Activated naive CD4-positive, alpha-beta T cell treated with Interleukin-2 at 50 U/mL for 16 hours (primary cell): ENCODE data around the gene INSYN2A.

Experiments used
- DNase-seq: peaks from one replicate; pipeline ENCODE4 v3.0.0-alpha.2; 2020

INSYN2A gene

DNA sequence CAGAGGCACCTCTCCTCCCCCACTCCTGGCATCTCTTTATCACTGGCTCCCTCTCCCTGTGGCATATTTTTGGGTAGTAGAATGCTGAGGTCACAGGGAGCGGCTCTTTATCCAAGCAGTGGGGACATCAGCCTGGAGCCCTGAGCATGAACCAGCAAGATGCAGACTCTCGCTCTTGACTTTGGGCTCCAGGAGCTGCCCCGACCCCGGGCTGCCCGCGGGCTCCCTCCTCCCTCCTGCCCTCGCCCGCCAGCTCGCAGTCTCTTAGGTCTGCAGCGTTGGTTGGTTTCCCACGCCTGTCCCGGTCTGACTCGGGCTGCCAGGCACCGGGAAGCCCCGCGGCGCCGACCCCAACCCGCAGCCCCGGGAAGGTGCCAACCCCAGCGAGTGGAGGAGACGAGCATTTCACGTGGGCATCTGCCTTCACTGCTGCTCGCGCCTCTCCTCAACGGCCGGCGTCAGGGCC is 1.3 kb downstream of the INSYN2A start:
- DNase-seq, result no peak

DNA sequence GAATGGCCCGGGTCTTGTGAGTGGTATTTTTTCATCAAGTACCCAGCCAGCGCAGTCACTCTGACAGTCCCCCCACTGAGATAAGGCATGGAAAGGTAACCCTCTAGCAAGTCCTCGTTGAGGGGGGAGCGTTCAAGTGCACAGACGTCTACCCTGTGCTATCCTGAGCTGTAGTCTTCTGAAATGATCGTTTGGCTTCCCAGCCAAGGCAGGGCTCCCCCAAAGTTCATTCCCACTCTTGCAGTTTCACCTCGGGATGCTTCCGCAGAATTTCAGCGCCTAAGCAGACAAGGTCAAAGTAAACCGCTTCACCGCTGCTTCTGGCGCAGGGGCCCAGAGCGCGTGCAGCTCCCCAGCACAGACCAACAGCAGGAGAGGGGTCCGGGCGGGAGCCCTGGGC is 1.8 kb downstream of the INSYN2A start:
- DNase-seq, result no peak

DNA sequence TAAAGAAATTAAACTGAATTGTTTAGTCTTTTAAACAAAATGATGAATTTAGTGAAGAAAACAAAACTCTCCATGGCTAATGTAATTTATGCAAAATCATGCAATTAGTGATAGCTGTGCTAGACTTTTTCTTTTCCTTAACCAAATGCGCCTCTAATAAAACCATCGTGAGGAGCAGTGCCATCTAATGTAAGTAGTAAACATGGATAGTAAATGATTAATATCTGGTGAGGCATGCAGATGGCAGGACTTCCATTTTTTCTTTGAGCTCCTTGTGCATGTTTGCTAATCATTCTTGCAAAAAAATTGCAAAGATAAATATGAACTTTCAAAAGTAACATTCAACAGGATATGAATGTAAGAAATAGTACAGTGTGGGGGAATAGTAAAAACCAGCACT is 2.3 kb downstream of the INSYN2A start:
- DNase-seq, result no peak

DNA sequence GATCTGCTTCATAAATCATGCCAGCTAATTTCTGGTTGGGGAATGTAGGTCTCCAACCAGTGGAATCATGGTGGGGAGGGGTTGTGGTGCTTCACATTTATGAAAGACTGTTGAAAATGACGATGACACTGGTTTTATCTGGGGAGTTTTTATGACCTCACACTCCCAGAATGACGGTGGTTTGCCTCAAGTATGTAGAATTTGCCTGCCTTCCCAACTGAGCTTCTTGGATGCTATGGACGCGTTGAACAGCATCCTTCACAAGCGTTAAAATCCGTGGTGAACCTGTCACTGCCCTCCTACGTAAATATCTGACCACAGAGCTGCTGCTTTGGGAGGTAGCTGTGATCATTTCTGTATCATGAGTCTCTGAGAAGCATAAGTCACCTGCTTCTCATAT is 3.3 kb downstream of the INSYN2A start:
- DNase-seq, result no peak

DNA sequence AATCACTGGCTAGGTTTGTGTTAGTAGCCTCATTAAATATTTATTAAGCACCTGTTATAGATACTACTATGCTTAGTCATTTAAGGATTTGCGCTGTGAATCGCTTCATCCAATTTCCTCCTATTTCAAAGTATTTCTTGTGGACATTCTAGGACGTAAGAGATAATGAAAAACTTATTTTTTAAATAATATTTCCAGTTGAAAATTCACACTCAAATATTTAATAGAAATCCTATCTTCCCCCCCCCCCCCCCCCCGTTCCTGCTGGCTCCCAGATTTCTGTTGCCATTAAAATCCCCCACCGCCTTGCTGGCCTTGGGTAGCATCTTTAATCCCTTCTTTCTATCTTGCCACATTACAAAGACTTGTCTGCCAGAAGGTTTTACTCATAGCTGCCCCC is 6.0 kb downstream of the INSYN2A start:
- DNase-seq, result no peak

DNA sequence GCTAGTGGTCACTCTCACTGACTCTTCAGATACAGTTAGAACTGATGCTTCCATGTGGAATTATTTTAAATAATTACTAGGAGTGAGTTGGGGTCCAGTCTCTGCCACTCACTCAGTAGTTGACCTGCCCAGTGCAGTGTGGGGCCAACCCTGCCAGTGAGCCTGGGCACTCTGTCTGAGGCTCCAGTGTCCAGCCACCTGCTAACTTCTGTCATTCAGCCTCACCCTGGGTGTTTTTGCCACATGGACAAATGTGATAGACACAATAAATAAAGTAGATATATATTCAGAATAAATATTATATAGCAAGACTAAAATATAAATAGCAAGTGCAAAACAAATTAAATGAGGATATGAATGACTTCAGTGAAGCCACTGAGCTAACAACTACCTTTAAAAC is 7.2 kb downstream of the INSYN2A start:
- DNase-seq, result no peak

DNA sequence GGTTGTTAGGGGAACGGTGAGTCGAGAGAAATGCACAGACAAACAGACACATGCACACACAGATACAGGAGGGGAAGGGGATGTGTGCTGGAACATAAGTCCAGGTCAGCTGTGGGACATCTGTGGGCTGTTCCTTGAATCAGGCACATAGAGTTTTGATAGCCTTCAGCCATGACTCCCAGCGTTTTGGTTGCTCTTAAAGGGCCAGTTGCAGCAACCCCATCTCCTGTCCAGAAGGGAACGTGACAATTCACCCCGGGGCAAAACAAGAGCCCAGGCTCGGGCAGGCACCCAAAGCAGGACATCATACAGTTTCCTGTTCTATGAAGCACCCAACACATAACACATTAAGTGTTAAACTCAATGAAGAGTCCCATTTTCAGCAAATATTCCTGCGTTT is 9.6 kb downstream of the INSYN2A start:
- DNase-seq, result no peak

DNA sequence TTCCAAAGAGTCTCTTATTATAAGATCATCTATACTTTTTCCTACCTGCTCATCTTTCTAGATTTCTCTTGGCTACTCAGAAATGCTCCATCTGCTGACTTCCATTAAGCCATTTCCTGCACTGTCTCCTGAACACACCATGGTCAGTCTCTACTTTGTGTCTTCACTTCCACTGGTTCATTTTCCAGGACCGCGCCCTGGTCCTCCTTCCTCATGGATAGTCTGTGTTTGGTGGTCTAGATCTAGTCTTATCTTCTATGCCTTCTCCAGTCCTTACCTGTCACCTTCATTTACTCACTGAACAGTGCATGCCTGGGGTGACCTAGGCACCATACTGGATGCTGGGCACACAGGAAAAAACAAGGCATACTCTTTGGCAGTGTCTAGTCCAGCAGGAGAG is 11.8 kb downstream of the INSYN2A start:
- no peak for DNase-seq

DNA sequence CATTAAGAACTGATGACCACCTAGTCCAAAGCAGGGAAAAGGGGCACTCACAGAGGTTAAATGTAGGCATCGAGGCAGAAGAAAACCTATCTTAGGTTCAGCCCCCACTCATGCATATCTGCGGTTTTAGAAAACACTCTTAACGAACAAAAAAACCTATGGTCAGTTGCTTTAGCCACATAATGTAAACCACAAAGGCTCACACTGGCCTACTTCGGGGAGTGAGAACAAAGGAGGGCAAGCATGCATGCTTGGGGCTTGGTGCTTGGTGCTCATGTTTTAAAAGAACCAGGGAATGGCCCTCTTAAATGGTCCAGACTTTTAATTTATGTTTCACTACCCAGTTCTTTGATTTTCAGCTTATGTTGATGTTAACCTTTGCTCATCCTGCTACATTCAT is 14.2 kb downstream of the INSYN2A start:
- DNase-seq, result no peak

DNA sequence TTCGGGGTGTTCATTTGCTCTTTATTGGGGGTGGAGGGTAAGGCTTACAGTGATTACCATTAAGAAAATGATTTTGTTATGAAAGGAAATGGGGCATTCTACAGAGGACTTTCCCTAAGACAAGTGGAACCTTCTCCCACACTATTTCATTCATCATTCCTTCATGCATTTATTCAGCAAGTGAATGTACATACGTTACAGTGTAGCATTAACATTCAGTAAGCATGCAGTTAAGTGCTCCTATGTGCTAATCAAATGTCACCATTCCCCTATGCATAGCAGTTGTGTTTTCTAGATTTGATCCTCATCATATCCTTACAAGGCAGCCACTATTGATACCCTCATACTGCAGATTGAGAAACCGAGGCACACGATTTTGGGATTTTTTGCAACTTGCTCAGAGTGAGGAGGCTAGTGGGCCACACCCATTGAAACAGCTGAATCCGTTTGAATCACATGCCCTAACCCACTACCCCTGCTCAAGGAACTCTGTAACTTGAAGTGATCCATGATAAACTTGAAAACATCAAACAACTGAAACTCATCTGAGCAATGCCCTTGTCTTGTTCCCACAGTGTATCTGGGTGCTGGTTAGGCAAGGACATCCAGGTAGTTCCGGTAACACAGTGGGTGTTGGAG is 16.7 kb downstream of the INSYN2A start:
- DNase-seq, result no peak

DNA sequence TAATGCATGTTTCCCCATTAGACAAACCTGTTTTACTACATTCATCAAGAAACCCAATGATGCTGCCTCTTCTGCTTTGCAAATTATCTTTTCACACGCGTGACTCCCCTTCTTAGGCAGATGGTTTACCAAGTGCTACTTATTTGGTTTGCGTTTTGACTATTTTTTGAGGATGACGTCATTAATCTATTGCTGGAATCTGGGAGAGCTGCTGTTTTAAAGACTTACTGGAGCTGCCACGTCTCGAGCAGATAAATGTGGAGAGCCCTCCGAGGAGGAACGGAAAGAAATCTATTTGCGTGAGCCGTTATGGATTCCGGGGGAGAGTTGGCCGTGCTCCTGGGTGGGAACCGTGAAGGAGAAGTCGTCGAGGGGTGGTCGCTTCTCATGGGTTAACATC is 19.7 kb downstream of the INSYN2A start:
- no peak for DNase-seq

DNA sequence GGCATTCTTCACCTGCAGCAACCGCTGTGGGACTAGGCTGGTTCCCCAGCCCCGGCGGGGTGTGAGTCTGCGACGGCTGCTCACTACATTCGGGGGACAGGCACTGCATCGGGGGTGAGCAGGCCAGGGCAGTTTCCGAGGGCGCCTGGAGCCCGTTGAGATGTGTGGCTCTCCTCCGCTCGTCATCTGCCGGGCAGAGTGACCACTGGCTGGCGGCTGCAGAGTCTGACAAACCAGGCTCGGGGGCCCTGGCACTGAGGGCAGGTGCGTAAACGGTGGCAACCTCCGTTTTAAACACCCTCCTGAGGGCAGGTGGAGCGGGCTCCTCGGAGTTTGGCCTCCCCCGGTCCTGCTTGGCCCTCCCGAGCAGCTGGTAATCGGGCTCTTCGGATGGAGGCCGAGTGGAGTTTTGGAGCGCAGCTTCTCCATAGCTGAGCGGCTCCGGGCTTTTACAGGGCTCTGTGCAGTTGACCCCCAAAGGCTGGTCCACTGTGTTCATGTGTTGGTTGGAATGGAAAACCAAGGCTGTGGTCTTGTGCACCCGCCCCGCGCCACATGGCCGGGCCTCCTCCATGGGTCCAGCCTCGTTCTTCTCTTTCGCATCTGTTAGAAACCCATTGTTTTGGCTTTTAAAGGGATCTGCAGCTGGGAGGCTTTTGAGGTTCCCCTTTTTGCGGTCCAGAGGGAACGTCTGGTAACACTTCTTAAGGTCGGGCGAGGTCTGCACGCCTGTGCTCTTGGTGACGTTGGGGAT is 20.9 kb downstream of the INSYN2A start:
- no peak for DNase-seq

DNA sequence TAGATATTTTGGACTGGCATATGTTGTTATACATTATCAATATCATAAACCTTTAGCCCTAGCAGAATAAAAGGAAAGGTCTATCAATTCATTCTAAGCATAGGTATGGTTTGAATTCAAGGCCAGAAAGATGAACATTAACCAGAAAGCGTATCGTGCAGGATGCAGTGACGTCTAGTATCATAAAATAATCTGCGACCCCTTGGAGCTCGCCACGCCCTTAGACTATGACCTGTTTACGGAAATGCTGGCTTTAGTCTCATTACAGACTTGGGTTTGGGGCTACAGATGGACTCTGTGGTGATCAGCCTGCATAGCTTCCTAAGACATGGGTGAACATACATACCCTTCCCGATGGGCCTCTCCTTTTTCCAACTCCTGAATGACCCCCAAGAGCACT is 21.5 kb downstream of the INSYN2A start:
- no peak for DNase-seq

DNA sequence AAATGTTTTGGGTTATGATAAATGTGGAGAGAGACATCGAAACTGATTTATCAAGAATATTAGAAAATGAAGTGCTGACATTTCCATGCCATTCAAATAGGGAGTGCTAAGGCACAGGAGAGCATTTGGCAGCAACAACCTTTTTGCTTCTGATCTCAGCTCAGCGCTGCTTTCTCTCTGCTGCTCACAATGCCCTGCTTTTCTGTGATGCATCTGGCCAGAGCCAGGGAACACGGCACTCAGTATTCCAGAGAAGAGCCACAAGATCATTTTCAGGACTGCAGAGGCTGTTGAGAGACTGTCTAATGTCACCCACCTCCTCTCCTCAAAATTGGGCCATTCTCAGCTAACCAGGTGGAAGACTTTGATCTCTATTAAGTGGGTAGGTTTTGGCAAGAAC is 28.1 kb downstream of the INSYN2A start:
- DNase-seq, result no peak

DNA sequence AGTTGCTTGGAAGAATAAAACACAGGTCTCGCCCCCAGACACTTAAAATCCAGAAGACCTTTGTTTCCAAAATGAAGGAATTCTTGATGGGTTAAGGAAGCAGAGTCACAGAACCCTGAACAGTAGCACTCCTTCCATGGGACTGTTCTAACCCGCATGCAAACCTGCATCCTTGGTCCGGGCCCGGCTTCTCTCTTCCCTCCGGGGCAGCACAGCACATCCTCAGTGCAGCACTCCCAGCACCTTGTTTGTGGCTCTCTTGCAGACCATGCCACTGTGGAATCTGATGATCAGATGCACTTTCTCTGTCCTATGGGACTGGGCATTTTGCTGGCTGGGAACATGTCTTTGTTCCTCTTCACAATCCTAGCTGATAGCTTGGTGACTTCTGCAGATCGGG is 33.5 kb downstream of the INSYN2A start:
- no peak for DNase-seq

DNA sequence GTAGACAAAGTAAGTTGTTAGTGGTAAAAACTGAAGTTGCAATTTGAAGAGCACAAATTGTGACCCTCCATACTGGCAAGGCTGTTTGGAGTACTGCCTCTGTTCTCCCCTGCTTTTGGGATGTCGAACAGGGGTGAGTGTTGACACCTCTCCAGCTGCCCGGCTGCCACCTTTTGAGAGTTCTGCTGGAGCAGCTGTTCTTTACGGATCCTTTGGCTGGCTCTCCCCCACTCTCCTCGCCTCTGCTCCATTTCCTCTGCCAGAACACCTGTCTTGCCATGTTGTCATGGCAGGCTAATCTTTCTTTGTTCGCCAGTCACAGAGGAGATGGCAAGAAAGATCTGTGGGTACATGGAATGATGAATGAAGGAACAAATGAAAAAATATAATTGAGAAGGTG is 34.9 kb downstream of the INSYN2A start:
- DNase-seq, result no peak

DNA sequence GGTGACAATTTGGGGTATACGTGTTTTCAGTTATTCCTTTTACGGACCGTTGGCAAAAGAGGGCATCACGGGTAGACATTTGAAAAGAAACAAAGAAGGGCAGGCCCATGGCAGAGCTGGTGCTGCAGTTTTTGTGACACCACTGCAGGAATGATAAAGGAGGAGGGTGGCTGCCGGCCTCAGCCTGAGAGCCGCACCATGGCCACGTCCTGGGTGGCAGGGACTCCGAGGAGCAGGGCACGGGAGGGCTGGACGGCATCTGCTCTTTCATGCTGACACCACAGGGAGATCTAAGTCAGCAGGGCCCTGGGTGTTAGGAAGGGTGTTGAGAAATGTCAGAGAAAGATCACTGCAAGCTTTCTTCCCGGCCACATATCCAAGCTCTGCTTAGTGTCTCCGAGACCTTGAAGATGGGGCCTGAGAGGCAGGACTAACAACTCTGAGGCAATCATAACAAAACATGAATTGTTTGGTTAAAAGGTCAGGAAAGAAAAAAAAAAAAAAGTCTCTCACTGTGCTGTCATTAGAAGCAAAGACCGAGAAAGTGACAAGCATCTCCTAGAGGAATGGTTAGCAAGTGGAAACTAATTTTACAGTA is 36.6 kb downstream of the INSYN2A start:
- DNase-seq, result no peak

DNA sequence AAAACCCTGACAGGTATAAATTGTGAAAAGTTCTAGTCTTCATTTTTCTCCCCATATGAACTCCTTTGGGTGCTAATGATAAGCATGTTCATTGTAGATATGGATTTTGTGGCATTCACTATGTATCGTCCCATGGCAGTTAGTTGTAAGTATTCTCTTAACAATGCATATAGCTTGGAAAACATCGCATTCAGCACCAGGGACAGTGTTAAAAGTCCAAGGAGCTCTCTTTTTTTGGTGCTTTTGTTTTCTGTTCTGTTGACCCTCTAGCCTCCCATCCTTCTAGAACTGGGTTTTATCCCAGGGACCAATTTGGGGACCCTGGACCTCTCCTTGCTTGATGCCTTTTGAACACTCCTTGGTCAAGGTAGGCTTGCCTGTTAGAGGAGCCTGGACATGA is 37.7 kb downstream of the INSYN2A start:
- no peak for DNase-seq

DNA sequence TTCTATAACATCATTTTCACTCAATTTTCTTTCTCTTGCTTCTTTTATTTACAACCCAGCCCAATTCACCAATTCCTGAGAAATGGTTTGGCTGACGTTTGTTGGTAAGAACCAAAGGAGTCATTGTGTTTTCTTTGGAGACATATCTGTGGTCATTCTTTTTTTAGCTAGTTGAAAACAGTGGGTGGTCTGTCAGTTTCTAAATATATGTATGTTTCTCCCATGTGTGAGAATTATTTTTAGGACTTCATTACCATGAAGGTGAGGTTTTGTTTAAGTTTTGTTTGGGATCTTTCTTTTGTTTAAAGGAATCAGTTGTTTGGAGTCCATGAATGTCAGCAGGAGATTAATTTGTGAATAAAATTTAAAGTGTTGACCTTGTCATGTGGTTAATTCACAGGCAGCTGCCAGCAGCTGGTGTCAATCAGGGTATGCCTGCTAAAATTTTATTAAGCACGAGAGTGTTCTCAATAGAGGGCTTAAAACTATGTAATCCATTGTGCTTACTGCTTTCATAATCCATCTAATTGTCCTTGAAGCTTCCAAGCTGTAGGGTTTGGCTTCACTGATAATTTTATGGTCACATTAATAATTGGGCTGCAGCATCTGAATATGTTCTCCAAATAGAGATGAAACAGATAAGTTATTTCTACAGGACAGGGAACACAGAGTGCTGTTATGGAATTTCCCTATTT is 38.7 kb downstream of the INSYN2A start:
- no peak for DNase-seq

DNA sequence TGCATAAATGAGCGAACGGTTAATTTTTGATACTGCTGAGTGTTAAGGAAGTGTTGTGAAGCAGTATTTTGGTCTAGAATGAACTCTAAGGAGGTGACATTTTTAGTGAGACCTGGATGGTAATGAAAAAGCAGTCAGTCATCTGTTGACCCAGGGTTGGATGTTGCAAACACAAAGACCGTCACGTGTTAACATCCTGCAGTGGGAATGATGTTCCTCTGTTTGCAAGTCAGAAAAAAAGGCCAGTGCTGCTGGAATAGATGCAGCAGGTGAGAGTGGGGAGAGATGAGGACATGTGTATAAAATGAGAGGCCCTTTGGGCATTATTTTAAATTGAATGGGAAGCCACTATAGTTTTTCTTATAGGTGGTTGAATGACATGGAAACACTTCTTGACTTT is 39.3 kb downstream of the INSYN2A start:
- no peak for DNase-seq

DNA sequence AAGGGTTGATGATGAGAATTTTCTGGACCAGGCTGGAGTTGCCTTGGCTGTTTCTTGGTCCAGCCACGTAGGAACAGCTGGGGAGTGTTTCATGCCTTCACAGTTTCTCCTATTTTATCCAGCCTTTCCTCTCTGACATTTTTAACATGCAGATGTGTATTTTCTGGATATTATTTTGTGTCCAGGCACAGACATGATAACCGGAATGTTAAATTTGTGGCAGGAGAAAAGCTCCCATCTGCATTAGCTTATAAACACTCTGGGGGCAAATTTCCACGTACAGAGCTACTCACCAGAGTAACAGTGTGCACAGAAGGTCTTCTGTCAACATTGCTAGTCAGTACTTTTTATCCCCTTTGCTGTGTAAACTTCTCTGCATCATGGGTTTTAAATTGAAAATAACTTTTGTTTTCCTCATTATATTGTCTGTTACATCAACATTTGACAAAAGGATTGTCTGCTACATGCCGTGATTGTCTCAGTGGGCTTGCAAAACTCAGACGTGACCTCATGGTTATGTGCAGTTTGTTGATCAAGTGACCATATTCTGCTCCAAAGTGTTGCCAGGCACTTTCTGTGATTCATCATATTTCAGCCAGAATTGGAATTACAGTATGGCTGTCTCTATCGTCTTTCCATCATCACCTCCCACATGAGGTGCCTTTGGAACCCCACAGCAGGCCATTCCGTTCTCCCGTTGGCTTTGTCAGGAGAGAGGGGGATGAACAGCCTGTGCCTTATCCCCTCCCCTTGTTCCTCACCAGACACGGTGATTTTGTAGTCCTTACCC is 41.4 kb downstream of the INSYN2A start:
- DNase-seq, result no peak

DNA sequence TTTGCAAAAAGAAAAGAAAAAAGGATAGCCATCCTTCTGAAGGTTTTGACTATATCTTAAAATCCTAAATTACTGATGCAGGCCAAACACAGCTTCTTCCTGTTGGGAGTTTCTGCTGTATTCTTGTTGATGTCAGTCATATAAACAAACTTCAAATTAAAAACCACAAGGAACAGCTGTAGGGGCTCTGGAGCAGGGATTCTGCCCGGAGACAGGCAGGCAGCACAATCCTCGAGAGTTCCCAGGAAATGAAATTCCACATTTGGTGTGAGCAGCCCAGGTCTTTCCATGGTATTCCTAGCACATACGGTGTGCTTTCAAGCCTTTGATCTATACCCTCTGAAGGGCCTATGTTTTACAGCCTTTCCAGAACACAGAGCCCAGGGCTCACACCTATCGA is 43.2 kb downstream of the INSYN2A start:
- DNase-seq, result no peak
